ENCODE measurements around the gene STMP1. TPM values are rescaled to one million over a fixed set of nuclear protein-coding genes. Genes with fewer than 3 reads are reported as not detected.
"Not testable (repeated sequence)": the region's sequence is repeated elsewhere in the genome, so short reads cannot be mapped to it uniquely, and the experiment has no call there.

The STMP1 gene
- total RNA-seq, 1 donor from 2014 or later, result 36.2 TPM

DNA sequence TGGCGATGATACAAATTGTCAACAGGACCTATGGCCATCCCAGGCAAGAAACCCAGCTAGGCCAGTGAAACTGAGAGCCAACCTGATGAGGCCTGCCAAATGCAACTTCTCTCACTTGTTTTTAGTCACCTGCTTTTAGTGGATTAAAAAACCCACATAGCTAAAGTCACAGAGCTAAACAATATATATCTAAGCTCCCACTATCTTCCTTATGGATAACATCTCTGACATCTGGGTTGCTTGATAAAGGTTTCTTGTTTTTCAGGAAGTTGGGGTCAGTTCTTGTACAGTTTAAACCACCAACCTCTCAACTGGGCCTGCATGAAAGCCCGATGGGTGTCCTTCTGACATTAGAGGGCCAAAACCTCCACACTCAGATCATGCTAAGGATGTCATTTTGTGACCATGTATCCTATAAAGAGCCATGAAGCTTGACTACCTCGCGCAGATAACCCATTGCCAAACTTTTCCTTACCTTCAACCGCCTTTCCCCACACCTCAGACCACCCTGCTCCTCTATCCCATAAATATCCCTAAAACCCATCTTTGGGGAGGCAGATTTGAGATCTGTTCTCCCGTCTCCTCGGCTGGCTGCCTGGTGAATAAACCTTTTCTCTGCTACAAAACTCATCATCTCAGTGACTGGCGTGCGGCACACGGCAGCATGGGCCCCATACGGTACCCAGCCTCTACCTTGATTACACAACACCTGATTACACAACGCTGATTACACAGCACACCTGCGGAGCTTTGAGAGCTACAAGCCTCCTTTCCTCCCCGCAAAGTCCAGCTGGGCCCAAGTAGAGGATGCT, 797 bp upstream of the STMP1 start:
- DNase-seq (ENCODE audit: low spot score), result no peak
- ATAC-seq, result no peak
- intact Hi-C loops (cut with DNase I), result no loop called here

DNA sequence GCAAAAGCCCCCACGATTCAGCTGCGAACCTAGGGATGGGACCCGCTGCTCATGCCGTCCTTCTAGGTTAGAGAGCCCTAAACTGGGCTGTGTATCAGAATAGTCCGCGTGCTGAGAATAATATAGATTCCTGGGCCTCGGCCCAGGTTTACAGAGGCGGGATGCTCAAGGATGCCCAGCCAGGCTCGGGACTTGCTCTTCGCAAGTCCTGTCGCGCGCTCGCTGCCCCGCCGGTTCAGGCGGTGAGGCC, 266 bp upstream of the STMP1 start:
- intact Hi-C loops (cut with DNase I), result no loop called here
- ATAC-seq, result no peak
- DNase-seq (ENCODE audit: low spot score), result no peak

DNA sequence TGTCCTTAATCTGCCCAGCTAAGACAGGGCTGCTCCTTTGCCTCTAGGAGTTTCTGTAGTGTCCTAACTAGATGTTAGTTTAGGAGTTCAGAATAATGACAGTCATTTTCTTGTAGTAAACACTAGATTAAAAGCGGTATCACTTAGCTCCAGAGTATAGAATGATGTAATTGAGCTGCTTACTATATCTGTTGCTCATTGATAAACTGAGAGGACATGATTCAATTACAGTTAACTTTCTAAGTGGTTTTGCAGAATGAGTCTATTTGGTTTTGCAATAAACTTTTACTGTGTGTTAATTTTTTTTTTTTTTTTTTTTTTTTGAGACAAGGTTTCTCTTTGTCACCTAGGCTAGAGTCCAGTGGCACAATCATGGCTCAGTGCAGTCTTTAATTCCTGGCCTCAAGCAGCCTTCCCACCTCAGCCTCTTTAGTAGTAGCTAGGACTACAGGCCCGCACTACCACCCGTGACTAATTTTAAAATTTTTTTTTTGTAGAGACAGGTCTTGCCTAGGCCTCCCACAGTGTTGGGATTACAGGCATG, 1.8 kb downstream of the STMP1 start:
- DNase-seq (ENCODE audit: low spot score) (no peak), ATAC-seq (no peak)
- intact Hi-C loops (cut with DNase I), result no loop called here

DNA sequence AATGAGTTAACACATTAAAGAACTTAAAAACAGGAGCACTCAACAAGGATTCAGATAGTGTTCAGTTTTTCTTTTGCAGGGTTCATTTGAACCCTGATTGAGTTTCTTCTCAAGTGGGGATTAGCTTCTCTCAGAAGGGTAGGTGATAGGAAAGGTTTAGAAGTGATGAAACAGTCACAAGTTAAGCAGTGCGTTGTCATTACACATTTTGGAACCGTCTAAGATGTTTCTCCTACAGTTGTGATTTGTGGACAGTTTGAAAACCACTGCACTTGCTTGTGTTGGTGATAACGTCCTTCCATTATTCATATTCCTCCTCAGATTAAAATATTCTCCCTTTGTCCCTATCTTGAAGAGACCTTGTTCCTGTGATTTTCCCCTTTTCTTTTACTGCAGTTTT, 2.7 kb downstream of the STMP1 start:
- intact Hi-C loops (cut with DNase I), result no loop called here
- no peak for DNase-seq (ENCODE audit: low spot score)
- no peak for ATAC-seq

DNA sequence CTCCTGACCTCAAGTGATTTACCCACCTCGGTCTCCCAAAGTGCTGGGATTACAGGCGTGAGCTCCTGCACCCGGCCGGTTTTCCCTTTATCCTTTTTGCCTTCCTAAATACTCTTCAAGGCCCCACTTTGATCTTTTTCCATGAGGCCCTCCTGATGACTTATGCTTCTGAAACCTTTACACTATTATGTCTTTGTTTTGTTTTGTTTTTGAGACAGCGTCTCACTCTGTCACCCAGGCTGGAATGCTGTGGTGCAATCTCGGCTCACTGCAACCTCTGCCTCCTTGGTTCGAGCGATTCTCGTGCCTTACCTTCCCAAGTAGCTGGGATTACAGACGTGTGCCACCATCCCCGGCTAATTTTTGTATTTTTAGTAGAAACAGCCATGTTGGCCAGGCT, 3.8 kb downstream of the STMP1 start:
- no peak for ATAC-seq
- DNase-seq (ENCODE audit: low spot score), result no peak
- intact Hi-C loops (cut with DNase I), result no loop called here

DNA sequence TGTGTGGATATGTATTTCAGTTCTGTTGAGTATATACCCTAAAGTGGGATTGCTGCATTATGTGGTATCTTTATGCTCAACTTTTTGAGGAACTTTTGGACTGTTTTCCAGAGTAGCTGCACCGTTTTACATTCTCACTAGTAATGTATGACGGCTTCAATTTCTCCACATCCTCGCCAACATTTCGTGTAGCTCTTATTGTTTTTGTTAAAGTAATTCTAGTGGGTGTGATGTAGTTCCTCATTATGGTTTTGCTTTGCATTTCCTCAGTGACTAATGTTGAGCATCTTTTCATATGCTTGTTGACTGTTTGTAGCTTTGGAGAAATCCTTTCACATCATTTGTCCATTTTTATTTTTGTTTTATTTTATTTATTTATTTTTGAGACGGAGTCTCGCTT, 4.5 kb downstream of the STMP1 start:
- intact Hi-C loops (cut with DNase I), result no loop called here
- DNase-seq (ENCODE audit: low spot score) (no peak), ATAC-seq (no peak)

DNA sequence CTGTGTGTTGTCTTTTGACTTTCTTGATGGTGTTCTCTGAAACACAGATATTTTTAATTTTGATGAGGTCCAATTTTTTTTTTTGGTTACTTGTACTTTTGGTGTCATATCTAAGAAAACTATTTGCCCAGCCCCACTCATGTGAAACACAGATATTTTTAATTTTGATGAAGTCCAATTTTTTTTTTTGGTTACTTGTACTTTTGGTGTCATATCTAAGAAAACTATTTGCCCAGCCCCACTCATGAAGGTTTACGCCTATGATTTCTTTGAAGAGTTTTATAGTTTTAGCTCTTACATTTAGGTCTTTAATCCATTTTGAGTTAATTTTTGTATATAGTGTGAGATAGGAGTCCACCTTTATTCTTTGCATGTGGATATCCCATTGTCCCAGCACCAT, 5.3 kb downstream of the STMP1 start:
- DNase-seq (ENCODE audit: low spot score); ATAC-seq; intact Hi-C loops (cut with DNase I): not testable (repeated sequence)

DNA sequence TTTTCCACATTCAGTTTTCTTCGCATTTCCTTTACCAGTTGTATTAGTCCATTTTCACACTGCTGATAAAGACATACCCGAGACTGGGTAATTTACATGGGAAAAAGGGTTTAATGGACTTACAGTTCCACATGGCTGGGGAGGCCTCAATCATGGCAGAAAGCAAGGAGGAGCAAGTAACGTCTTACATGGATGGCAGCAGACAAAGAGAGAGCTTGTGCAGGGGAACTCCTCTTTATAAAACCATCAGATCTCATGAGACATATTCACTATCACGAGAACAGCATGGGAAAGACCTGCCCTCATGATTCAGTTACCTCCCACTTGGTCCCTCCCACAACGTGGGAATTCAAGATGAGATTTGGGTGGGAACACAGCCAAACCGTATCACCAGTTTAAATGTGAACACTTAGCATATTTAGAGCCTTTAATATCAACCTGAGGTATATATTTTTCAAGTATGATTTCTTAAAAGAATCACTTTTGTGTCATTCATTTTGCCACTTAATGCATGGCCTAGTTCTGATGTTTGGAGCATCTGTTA, 6.6 kb downstream of the STMP1 start:
- ATAC-seq; intact Hi-C loops (cut with DNase I): not testable (repeated sequence)

DNA sequence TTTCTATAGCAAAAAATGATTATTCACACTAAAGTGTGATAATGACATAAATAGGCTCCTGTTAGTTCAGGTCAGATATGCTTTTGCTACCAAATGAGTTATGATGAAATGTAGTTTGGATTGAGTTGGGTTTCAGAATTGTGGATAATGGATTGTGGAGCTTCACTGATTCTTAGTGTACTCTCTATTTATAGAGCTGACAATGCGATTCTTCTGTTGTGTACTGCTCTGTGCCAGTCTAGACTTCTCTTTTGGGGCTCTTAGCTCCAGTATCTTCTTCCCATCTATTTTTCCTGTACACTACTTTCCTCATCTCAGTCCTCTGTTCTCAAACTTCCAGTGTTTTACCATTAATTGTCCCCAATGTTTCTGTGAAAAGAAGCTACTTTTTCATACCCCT, 7.5 kb downstream of the STMP1 start:
- no peak for ATAC-seq
- intact Hi-C loops (cut with DNase I), result no loop called here
- no peak for DNase-seq (ENCODE audit: low spot score)

More for the DNA sequence above, 6.6 kb downstream of the STMP1 start:
- not testable (repeated sequence) for DNase-seq (ENCODE audit: low spot score)

DNA sequence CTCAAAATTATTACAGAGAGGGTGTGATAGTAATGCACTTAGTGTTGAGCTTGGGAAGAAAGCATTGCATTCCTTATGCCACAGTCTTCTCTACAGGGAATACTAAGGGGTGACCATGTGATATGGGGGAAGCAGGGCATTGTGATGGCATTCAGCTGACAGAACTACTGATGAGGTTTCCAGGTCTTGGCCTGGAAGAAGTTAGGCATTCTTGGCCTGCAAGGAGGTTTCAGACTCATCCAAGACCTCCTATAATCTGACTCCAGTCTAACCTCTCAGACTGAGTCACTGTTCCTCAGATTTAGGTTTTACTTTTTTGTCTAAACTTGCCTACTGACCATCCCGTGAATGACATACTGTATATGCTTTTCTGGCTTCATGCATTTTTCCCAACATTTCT, 7.9 kb downstream of the STMP1 start:
- ATAC-seq, result peak; percentile 31
- intact Hi-C loops (cut with DNase I), result no loop called here
- no peak for DNase-seq (ENCODE audit: low spot score)

DNA sequence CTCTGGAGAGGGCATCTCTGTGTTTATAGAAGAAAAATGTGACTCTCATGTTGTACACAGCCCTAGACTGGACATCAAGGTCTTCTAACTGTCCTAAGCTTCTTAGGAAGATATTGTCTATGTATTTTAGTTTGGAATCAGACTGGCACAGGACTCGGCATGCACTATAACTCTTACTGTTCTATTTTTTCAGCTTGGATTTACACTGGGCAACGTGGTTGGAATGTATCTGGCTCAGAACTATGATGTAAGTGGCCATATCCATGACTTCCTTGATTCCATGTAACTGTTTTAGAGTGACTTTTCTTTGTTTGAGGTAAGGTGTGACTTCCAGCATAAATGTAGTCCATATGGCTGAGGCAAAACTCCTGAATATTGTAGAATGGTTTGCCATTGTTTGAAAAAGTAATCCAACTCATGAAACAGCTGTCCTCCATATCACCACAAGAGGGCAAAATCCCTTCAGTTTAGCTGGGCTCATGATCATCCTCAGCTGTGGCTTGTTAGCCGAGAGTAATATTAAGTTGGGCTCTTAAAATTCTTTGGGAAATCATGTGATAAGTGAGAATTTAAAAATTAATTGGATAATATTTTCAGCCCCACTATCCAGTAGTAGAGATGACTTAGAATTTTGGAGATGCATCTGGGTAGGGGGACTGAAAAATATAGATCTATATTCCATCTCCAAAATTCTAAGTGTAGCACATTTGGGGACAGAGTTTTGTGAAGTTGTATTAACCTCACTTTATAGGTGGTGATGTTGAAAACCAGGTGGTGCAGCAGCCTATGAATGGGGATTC, 10.4 kb downstream of the STMP1 start:
- DNase-seq (ENCODE audit: low spot score) (no peak), ATAC-seq (peak; percentile 88)
- intact Hi-C loops (cut with DNase I), result no loop called here

DNA sequence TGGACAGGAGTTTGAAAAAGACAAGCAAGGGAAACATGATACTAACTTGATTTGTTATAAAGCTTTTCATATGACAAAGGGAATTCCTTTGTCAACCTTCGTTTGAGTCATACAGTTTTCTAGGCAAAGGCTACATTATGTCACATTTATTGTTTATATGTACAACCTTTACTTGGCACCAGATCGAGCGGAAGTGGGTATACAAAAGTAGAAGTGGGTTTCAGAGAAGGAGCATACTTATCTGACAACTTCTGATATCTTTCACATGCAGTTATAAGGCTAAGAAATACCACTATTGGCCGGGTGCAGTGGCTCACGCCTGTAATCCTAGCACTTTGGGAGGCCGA, 11.0 kb downstream of the STMP1 start:
- DNase-seq (ENCODE audit: low spot score) (no peak), ATAC-seq (no peak)
- intact Hi-C loops (cut with DNase I), result no loop called here

DNA sequence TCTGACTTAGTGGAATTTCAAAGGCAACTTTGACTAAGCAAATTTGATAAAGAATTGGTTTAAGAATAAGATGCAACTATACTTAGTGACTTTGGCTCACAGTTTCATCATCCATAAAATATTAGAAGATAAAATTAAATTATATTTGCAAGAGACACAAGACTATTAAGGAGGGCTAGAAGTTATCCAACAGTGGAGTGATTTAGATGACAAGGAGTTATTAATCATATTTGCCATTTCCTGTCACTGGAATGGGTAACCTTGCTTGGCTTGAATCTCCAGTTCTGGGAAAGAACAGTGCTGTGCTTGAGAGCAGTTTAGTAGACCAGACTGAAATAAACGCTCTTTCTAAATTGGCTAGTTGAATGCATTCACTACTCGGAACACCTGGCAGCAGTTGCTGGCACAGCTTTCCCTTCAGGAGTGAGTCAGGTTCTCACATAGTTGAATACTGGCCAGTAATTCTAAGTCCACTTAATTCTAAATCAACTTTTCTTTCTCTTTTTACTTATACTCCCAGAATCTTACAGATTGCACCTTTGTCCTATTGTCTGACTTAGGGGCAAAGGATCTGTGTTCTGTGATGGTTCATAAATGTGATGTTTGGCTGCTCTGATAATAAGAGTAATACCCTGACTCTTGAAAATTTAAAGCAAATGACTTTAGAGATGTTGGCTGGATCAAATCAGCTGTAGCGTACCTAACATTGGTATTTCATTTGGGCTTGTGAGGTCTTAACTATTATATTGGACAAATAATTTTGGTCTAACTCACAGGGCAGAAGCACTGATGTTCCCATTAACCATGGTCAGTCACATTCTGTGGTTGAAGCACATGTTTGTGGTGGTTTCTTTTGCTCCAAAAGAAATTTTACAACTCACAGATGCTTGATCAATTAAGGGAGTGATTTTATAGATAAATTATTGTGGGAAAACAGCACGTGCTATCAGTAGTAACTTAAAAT, 16.6 kb downstream of the STMP1 start:
- no peak for ATAC-seq
- intact Hi-C loops (cut with DNase I), result no loop called here

DNA sequence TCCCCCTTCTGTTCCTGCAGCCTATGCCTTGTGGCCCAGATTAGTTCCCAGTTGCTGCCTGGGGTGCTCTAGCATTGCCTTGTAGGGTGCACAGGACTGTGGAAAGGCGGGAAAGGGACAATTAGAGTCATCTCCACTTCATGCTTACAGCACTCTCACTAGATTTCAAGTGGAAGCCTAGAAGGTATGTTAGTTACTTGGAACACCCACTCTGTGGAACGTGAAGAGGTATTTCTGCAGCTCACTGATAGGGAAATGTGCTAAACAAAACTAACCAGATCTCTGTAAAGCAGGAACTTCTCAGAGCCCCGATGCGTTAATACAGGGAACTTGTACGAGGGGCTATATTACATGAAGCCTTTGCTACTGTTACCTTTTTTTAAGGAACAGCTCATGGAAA, 19.4 kb downstream of the STMP1 start:
- ATAC-seq (no peak), DNase-seq (ENCODE audit: low spot score) (no peak)
- intact Hi-C loops (cut with DNase I), result no loop called here

More for the DNA sequence above, 16.6 kb downstream of the STMP1 start:
- DNase-seq (ENCODE audit: low spot score), result no peak

DNA sequence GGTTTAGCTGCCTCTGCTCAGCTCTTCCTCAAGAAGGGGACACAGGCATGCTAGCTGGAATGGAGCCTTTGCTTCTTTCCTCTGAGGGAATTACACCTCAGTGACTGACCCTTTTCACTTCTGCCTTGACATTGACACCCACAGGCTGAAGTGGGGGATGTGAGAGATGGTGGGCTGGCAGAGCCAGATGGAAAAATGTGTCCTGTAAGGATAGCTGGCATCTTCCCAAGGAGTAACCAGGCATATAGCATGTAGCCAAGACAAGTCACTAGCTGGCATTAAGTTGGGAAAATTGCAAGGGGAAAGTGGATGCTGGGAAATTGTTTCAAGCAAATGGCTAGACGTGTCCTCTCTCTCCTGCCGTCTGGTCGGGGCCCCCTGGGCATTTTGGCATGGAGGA, 19.9 kb downstream of the STMP1 start:
- intact Hi-C loops (cut with DNase I), result no loop called here
- ATAC-seq (no peak), DNase-seq (ENCODE audit: low spot score) (no peak)

DNA sequence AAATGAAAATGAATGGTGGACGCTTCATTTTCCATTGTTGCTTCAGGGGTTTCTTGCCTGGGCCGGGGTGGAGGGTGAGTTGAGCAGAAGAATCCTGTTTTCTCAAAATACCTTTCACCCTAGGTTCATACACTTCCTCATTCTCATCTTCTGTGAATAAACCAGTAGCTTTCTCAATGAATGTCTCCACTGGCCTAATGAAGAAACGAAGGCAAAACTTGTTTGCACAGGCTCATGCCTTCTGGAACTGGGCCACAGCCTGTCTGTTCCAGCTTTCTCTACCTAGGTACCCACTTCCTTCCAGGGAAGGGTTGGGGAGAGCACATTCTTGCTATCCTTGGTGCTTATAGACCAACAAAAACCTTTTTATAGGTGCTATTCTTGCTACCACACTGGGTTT, 21.3 kb downstream of the STMP1 start:
- no peak for ATAC-seq
- DNase-seq (ENCODE audit: low spot score), result no peak

DNA sequence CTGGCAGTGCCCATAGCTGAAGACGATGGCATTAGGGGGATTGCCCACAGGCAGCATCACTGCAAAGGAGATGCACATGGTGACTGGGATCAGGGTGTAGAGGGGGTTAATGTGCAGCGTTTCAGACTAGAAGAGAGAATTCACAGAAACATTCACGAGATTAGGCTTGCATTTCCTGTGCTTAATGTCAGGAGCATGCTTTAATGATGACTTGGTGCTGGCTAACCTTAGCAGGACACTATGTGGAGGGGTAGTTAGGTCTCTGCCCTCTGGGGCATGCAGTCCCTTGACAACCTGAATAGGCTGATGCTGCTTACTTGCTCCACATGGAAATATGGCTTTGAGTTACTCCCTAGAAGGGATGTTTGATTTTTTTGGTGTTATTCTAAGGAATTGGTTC, 21.8 kb downstream of the STMP1 start:
- DNase-seq (ENCODE audit: low spot score) (no peak), ATAC-seq (no peak)
- intact Hi-C loops (cut with DNase I), result no loop called here

More for the DNA sequence above, 21.3 kb downstream of the STMP1 start:
- intact Hi-C loops (cut with DNase I), result no loop called here

DNA sequence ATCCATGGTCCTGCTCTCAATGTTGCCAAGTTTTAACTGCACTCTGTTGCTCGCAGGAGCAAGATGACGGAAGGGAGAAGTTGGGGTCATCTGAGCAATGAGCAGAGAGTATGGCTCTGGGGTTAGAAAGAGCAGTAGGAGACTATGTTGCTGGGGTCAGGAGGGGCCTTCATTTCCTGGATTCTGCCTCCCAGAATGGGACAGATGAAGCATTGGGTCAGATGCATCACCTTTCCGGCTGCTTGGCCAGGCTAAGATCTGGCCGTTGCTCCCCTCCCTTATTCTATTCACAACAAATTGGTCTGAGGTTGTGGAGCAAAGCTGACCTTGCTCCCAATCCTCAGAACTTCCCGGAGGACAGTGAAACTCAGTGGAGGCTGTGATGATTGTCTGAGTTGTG, 22.4 kb downstream of the STMP1 start:
- ATAC-seq (no peak), DNase-seq (ENCODE audit: low spot score) (no peak)
- intact Hi-C loops (cut with DNase I), result no loop called here

Data from sciatic nerve (tissue), 2 donors.